HepG2 (cell line): ENCODE measurements around the gene RBM12. TPM values are rescaled to one million over a fixed set of nuclear protein-coding genes. Genes with fewer than 3 reads are reported as not detected.
A peak's percentile ranks its signal among the peaks of the same experiment; 100 is the strongest.

ENCODE experiments used
- CBFB ChIP-seq: sonication (generic); formaldehyde crosslinking; IDR thresholded peaks from 2 replicates; pipeline ENCODE4 v1.4.0; 2020; ENCODE audit warnings: missing genetic modification reagents
- HNF4G ChIP-seq, 2 experiments: sonication (generic) in 1 of 2; formaldehyde crosslinking in 1 of 2; IDR thresholded peaks; 2 replicates each; pipeline versions ENCODE4 v1.4.0 to v1.6.1; 2011 to 2020; ENCODE audit warnings: borderline replicate concordance in 2 of 2, low read depth in 2 of 2, mild to moderate bottlenecking in 2 of 2, low read length in 1 of 2, missing genetic modification reagents in 1 of 2, moderate library complexity in 1 of 2
- PITX1 ChIP-seq: sonication (generic); formaldehyde crosslinking; IDR thresholded peaks from 2 replicates; pipeline ENCODE4 v1.5.1; 2020; ENCODE audit warnings: mild to moderate bottlenecking, missing genetic modification reagents
- SOX6 ChIP-seq, 2 experiments: fragments of 450-650 bp in 1 of 2; sonication (generic) in 1 of 2; formaldehyde crosslinking in 1 of 2; IDR thresholded peaks; 2 replicates each; pipeline versions ENCODE4 v1.4.0 to v1.6.1; 2017 to 2020; ENCODE audit warnings: antibody characterized with exemption in 1 of 2, mild to moderate bottlenecking in 1 of 2, missing genetic modification reagents in 1 of 2
- ZNF207 ChIP-seq: fragments of 450-650 bp; IDR thresholded peaks from 2 replicates; pipeline ENCODE4 v1.6.1; 2016; ENCODE audit warnings: antibody characterized with exemption, borderline replicate concordance
- ZNF264 ChIP-seq: sonication (generic); formaldehyde crosslinking; IDR thresholded peaks from 2 replicates; pipeline ENCODE4 v1.4.0; 2020; ENCODE audit warnings: missing genetic modification reagents
- ZNF335 ChIP-seq: sonication (generic); formaldehyde crosslinking; IDR thresholded peaks from 2 replicates; pipeline ENCODE4 v1.4.0; 2020; ENCODE audit warnings: missing genetic modification reagents
- ZNF550 ChIP-seq: sonication (generic); formaldehyde crosslinking; IDR thresholded peaks from 2 replicates; pipeline ENCODE4 v1.4.0; 2020; ENCODE audit warnings: mild to moderate bottlenecking, missing genetic modification reagents, borderline replicate concordance
- polyA plus RNA-seq, 8 experiments: library from polyadenylated mRNA; depleted of rRNA in 3 of 8; stranded (reverse) in 7 of 8; unstranded in 1 of 8; fragments of >200 nt; fragmentation: Illumina TruSeq in 4 of 8; extraction: Trizol in 4 of 8; gene quantifications; 2 replicates each; pipeline versions ENCODE4 v1.2.1 to v1.2.3, GENCODE V29; 2011 to 2016; ENCODE audit warnings: low read depth in 4 of 8, missing spikeins in 1 of 8, mixed read lengths in 1 of 8; ENCODE audit not compliant: insufficient read depth in 1 of 8
- total RNA-seq, 5 experiments: library from RNA; depleted of rRNA; stranded (reverse); fragments of >200 nt; fragmentation: Illumina TruSeq; extraction: Trizol; gene quantifications; 2 replicates each; pipeline ENCODE4 v1.2.3, GENCODE V29; 2016; ENCODE audit warnings: low read depth in 1 of 5
- TF ChIP-seq, protein P1 (sequence below): IDR thresholded peaks from 2 replicates; pipeline ENCODE4 v1.6.1; 2016
- TF ChIP-seq, protein P2 (sequence below): sonication (generic); formaldehyde crosslinking; IDR thresholded peaks from 2 replicates; pipeline ENCODE4 v1.4.0; 2020; ENCODE audit warnings: missing genetic modification reagents, borderline replicate concordance
- TF ChIP-seq, protein P3 (sequence below): sonication (generic); formaldehyde crosslinking; IDR thresholded peaks from 2 replicates; pipeline ENCODE4 v1.5.0; 2020; ENCODE audit warnings: missing genetic modification reagents
- TF ChIP-seq, protein P4 (sequence below): sonication (generic); formaldehyde crosslinking; IDR thresholded peaks from 2 replicates; pipeline ENCODE4 v1.4.0; 2020; ENCODE audit warnings: low read depth, missing genetic modification reagents
- TF ChIP-seq, protein P5 (sequence below): IDR thresholded peaks from 2 replicates; pipeline ENCODE4 v1.6.1; 2016; ENCODE audit warnings: missing genetic modification reagents, missing compliant biosample characterization
- TF ChIP-seq, protein P6 (sequence below): sonication (generic); formaldehyde crosslinking; IDR thresholded peaks from 2 replicates; pipeline ENCODE4 v1.4.0; 2020; ENCODE audit warnings: mild to moderate bottlenecking, missing genetic modification reagents

The RBM12 gene
- total and polyA plus RNA-seq, 2 of the 13 experiments (the other 11 are each of a cell fraction or from before 2014, with no cell fraction given) = 97.9 to 104 TPM

DNA sequence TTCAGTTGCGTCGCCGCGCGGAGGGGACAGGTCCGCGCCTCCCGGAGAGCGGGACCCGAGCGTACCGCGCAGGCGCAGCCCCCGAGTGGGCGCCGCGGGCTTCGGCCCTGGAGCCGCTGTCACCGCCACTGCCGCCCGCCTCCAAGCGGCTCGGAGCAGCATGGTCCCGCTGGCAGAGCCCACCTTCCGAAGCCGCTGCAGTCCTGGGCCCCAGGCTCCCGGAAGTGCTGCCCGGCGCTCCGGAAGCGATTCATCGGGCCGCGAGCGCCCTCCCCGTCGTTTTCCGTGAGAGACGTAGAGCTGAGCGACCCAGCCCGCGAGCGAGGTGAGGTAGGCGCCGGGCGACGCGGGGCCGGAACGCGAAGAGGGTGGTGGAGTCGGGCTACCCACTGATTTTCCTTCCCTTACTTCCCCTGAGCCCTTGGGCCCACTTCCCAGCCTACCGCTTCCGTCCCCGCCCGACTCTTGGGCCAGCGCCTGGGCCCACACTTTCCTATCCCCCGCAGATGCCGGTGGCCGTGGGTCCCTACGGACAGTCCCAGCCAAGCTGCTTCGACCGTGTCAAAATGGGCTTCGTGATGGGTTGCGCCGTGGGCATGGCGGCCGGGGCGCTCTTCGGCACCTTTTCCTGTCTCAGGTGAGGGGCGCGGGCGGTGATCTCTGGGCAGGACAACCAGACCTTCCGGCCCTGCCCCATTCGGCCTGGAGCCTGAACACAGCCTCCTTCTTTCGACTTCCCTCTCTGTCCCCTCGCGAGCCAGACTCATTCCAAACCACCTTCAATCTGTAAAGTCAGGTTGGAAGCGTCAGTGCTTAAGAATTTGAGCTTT, 34.6 kb upstream of the RBM12 start, which contains the start of the genes NFS1 and ROMO1 (continued):
- TF ChIP-seq, protein P1, sequence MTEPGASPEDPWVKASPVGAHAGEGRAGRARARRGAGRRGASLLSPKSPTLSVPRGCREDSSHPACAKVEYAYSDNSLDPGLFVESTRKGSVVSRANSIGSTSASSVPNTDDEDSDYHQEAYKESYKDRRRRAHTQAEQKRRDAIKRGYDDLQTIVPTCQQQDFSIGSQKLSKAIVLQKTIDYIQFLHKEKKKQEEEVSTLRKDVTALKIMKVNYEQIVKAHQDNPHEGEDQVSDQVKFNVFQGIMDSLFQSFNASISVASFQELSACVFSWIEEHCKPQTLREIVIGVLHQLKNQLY = peak; percentile 63
- TF ChIP-seq, protein P2, sequence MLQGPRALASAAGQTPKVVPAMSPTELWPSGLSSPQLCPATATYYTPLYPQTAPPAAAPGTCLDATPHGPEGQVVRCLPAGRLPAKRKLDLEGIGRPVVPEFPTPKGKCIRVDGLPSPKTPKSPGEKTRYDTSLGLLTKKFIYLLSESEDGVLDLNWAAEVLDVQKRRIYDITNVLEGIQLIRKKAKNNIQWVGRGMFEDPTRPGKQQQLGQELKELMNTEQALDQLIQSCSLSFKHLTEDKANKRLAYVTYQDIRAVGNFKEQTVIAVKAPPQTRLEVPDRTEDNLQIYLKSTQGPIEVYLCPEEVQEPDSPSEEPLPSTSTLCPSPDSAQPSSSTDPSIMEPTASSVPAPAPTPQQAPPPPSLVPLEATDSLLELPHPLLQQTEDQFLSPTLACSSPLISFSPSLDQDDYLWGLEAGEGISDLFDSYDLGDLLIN (CRISPR knock-in tag) = peak; percentile 97
- no peak for TF ChIP-seq HNF4G (IDR thresholded peaks at IDR 0.05; ENCODE audit: borderline replicate concordance, low read depth, low read length)
- peak; percentile 68; the same call in 1 of the 2 replicates for TF ChIP-seq HNF4G (CRISPR knock-in tag; IDR thresholded peaks at IDR 0.05; ENCODE audit: borderline replicate concordance, low read depth)
- TF ChIP-seq, protein P3, sequence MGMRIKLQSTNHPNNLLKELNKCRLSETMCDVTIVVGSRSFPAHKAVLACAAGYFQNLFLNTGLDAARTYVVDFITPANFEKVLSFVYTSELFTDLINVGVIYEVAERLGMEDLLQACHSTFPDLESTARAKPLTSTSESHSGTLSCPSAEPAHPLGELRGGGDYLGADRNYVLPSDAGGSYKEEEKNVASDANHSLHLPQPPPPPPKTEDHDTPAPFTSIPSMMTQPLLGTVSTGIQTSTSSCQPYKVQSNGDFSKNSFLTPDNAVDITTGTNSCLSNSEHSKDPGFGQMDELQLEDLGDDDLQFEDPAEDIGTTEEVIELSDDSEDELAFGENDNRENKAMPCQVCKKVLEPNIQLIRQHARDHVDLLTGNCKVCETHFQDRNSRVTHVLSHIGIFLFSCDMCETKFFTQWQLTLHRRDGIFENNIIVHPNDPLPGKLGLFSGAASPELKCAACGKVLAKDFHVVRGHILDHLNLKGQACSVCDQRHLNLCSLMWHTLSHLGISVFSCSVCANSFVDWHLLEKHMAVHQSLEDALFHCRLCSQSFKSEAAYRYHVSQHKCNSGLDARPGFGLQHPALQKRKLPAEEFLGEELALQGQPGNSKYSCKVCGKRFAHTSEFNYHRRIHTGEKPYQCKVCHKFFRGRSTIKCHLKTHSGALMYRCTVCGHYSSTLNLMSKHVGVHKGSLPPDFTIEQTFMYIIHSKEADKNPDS = peak; percentile 63; the same call in 1 of the 2 replicates
- TF ChIP-seq CBFB (CRISPR knock-in tag) = peak; percentile 98
- TF ChIP-seq ZNF264 = peak; percentile 75
- no peak for TF ChIP-seq SOX6 (IDR thresholded peaks at IDR 0.05)
- TF ChIP-seq SOX6 (CRISPR knock-in tag; IDR thresholded peaks at IDR 0.05) = peak; percentile 87
- TF ChIP-seq ZNF207 = no peak
- TF ChIP-seq PITX1 (CRISPR knock-in tag) = peak; percentile 88
- TF ChIP-seq, protein P4, sequence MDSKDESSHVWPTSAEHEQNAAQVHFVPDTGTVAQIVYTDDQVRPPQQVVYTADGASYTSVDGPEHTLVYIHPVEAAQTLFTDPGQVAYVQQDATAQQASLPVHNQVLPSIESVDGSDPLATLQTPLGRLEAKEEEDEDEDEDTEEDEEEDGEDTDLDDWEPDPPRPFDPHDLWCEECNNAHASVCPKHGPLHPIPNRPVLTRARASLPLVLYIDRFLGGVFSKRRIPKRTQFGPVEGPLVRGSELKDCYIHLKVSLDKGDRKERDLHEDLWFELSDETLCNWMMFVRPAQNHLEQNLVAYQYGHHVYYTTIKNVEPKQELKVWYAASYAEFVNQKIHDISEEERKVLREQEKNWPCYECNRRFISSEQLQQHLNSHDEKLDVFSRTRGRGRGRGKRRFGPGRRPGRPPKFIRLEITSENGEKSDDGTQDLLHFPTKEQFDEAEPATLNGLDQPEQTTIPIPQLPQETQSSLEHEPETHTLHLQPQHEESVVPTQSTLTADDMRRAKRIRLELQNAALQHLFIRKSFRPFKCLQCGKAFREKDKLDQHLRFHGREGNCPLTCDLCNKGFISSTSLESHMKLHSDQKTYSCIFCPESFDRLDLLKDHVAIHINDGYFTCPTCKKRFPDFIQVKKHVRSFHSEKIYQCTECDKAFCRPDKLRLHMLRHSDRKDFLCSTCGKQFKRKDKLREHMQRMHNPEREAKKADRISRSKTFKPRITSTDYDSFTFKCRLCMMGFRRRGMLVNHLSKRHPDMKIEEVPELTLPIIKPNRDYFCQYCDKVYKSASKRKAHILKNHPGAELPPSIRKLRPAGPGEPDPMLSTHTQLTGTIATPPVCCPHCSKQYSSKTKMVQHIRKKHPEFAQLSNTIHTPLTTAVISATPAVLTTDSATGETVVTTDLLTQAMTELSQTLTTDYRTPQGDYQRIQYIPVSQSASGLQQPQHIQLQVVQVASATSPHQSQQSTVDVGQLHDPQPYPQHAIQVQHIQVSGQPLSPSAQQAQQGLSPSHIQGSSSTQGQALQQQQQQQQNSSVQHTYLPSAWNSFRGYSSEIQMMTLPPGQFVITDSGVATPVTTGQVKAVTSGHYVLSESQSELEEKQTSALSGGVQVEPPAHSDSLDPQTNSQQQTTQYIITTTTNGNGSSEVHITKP (CRISPR knock-in tag) = peak; percentile 84
- TF ChIP-seq, protein P5, sequence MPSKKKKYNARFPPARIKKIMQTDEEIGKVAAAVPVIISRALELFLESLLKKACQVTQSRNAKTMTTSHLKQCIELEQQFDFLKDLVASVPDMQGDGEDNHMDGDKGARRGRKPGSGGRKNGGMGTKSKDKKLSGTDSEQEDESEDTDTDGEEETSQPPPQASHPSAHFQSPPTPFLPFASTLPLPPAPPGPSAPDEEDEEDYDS (CRISPR knock-in tag) = peak; percentile 87; the same call in 1 of the 2 replicates
- no peak; the same call in 1 of the 2 replicates for TF ChIP-seq ZNF550 (CRISPR knock-in tag)
- TF ChIP-seq ZNF335 (CRISPR knock-in tag) = peak; percentile 91
- TF ChIP-seq, protein P6, sequence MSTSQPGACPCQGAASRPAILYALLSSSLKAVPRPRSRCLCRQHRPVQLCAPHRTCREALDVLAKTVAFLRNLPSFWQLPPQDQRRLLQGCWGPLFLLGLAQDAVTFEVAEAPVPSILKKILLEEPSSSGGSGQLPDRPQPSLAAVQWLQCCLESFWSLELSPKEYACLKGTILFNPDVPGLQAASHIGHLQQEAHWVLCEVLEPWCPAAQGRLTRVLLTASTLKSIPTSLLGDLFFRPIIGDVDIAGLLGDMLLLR (CRISPR knock-in tag) = peak; percentile 96
